SK-N-MC (cell line): ENCODE results near the gene ECSIT.

Experiments
- EZH2 ChIP-seq: fragments of 200-600 bp; sonication (generic); IDR thresholded peaks from one replicate; pipeline ENCODE4 v1.6.1; 2017; ENCODE audit warnings: antibody characterized with exemption
- POLR2AphosphoS5 ChIP-seq: IDR thresholded peaks from 2 replicates; pipeline ENCODE4 v1.6.1; 2012; ENCODE audit warnings: mild to moderate bottlenecking, low read depth, low read length, borderline replicate concordance

DNA sequence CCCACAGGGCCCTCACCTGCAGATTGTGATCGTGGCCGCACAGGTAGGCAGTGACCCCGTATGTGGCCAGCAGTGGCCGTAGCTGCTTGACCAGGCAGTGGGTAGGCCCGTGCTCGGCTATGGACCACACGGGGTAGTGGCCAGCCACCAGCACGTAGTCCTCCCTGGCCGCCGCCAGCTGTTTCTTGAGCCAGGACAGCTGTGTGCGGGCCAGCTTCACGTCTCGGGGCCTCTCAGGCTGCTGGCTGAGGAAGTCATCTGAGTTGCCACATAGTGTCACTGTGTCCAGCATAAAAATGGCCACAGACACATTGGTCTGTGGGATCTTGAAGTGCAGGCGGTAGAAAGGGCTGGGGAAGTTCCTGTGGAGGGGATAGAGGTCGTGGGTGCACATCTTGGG is 47.3 kb upstream of the ECSIT start:
- no peak for TF ChIP-seq POLR2AphosphoS5
- no peak for TF ChIP-seq EZH2
